Measurements from ENCODE around the gene C4orf50. TPM values are rescaled to one million over a fixed set of nuclear protein-coding genes. Genes with fewer than 3 reads are reported as not detected.

C4orf50 gene
- total RNA-seq, 4 donors from 2014 or later = not detected

DNA sequence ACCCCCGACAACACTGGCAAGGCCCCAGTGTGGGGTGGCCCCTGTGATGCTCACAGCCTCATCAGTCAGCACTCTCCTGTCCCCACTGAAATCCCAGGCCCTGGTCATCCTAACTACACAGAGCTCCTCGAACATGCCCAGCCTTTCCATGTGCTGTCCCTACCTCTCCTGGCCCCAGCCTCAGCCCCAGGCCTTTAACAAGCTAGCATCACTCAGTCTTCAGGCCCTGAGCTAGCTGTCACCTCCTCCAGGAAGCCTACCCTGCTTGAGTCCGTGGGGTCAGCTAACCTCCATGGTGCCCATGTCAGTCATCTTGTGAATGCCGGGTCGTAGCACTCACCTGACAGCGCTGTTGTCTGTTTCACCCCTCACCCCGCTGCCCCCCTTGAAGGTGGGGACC, 25.6 kb upstream of the C4orf50 start:
- H3K27ac ChIP-seq = no peak overlapping the region
- H3K27me3 ChIP-seq = peaks cover 41% of the 10 kb centered on the region
- H3K4me1 ChIP-seq = no peaks in the 10 kb centered on the region
- no peaks in the 10 kb centered on the region for H3K36me3 ChIP-seq
- H3K4me3 ChIP-seq = no peak overlapping the region
- no peaks in the 10 kb centered on the region for H3K9me3 ChIP-seq
- no peak for DNase-seq (ENCODE audit: low spot score in 2 of 2)
- no peak for TF ChIP-seq POLR2A (IDR thresholded peaks at IDR 0.05)
- TF ChIP-seq POLR2AphosphoS5 (IDR thresholded peaks at IDR 0.05) = no peak
- no peak for TF ChIP-seq EP300 (IDR thresholded peaks at IDR 0.05)
- TF ChIP-seq, protein P1, sequence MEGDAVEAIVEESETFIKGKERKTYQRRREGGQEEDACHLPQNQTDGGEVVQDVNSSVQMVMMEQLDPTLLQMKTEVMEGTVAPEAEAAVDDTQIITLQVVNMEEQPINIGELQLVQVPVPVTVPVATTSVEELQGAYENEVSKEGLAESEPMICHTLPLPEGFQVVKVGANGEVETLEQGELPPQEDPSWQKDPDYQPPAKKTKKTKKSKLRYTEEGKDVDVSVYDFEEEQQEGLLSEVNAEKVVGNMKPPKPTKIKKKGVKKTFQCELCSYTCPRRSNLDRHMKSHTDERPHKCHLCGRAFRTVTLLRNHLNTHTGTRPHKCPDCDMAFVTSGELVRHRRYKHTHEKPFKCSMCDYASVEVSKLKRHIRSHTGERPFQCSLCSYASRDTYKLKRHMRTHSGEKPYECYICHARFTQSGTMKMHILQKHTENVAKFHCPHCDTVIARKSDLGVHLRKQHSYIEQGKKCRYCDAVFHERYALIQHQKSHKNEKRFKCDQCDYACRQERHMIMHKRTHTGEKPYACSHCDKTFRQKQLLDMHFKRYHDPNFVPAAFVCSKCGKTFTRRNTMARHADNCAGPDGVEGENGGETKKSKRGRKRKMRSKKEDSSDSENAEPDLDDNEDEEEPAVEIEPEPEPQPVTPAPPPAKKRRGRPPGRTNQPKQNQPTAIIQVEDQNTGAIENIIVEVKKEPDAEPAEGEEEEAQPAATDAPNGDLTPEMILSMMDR (IDR thresholded peaks at IDR 0.05) = no peak
- whole genome bisulfite sequencing = 90% methylated on average over 7 of the region's 7 CpGs

DNA sequence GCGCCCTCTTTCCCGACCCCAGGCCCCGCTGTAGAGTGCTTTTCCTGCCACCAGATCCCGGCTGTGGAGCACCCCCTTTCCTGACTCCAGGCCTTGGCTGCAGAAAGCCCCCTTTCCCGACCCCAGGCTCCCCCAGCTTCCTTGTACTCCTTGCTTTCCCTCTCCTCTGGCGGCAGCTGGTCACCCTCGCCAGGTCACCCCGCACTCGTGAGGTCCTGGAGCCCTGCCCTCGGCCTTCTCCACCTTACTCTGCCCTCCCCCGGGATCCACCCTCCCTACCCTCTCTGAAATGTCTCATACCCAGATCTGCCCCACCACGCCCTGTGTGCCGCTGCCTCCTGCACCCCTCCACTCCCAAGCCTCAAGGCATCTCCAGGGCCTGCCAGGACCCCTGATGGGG, 25.0 kb upstream of the C4orf50 start:
- Histone ChIP-seq H3K36me3 (no peaks in the 10 kb centered on the region), H3K27ac (no peak overlapping the region), H3K4me3 (no peak overlapping the region), H3K27me3 (peaks cover 47% of the 10 kb centered on the region), H3K4me1 (no peaks in the 10 kb centered on the region), H3K9me3 (no peaks in the 10 kb centered on the region)
- no peak for DNase-seq (ENCODE audit: low spot score in 2 of 2)
- WGBS = 70% methylated on average over 13 of the region's 13 CpGs
- TF ChIP-seq EP300 (IDR thresholded peaks at IDR 0.05) = no peak
- TF ChIP-seq, protein P1 (IDR thresholded peaks at IDR 0.05) = no peak
- no peak for TF ChIP-seq POLR2AphosphoS5 (IDR thresholded peaks at IDR 0.05)
- TF ChIP-seq POLR2A (IDR thresholded peaks at IDR 0.05) = no peak

DNA sequence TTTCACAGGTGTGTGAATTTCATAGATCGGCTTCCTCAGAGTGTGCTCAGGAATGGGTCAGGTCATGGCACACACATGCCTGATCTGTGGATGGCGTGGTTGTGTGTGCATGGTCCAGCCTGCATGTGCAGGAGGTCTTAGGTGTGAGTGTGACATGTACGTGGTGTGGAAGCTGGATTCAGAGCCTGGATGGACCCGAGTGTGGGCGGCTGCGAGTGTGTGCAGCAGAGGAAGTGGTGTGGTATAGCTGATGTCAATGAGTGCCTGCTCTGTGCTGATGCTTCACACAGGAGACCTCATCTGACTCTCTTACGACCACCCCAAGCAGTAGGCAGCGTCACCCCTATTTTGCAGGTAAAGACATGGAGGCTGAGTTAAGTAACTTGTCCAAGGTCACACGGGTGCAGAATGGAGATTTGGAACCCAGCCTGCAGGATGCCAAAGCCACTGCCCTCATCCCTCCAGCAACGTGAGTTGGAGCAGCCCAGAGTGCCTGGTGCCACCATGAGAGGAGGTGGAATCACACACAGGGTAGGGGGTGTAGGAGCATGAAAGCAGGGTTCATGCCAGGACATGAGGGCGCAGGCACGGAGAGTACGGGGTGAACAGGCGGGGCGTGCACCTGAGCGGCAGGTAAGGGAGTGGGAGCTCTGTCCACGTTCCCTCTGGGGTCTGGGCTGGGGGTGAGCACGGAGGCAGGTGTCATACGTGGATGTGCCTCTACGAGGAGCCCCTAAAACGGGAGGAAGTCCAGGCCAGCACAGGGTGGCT, 24.2 kb upstream of the C4orf50 start:
- TF ChIP-seq POLR2A (IDR thresholded peaks at IDR 0.05) (no peak), POLR2AphosphoS5 (IDR thresholded peaks at IDR 0.05) (no peak), EP300 (IDR thresholded peaks at IDR 0.05) (no peak)
- TF ChIP-seq, protein P1 (IDR thresholded peaks at IDR 0.05) = no peak
- no peak overlapping the region for H3K27ac ChIP-seq
- no peak for DNase-seq (ENCODE audit: low spot score in 2 of 2)
- peaks cover 47% of the 10 kb centered on the region for H3K27me3 ChIP-seq
- H3K9me3 ChIP-seq = no peaks in the 10 kb centered on the region
- H3K36me3 ChIP-seq = no peaks in the 10 kb centered on the region
- no peaks in the 10 kb centered on the region for H3K4me1 ChIP-seq
- WGBS = 77% methylated on average over 21 of the region's 21 CpGs
- no peak overlapping the region for H3K4me3 ChIP-seq

DNA sequence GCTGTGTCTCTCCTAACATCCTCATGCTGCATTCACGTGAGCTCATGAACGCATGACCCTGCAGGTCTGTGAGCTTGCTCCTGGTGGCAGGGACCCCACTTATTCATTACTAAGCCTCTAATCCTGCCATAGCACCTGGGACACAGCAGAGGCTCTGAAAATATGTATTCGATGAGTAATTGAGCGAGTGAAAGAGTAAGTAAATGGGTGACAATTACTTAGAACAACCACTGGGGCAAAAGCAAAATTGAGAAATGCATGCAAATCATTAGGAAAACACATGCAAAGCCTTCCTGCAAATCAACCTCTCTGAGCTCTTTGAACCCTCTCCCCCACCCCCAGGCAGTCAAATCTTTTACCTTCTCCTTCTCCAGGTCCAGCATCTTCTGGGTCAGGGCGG, 23.6 kb upstream of the C4orf50 start:
- H3K36me3 ChIP-seq = no peaks in the 10 kb centered on the region
- no peak overlapping the region for H3K27ac ChIP-seq
- no peaks in the 10 kb centered on the region for H3K4me1 ChIP-seq
- H3K9me3 ChIP-seq = no peaks in the 10 kb centered on the region
- H3K27me3 ChIP-seq = peaks cover 47% of the 10 kb centered on the region
- DNase-seq (ENCODE audit: low spot score in 2 of 2) = no peak
- no peak for TF ChIP-seq POLR2A (IDR thresholded peaks at IDR 0.05)
- TF ChIP-seq EP300 (IDR thresholded peaks at IDR 0.05) = no peak
- TF ChIP-seq, protein P1 (IDR thresholded peaks at IDR 0.05) = no peak
- no peak for TF ChIP-seq POLR2AphosphoS5 (IDR thresholded peaks at IDR 0.05)
- 80% methylated on average over 5 of the region's 5 CpGs for WGBS
- no peak overlapping the region for H3K4me3 ChIP-seq

DNA sequence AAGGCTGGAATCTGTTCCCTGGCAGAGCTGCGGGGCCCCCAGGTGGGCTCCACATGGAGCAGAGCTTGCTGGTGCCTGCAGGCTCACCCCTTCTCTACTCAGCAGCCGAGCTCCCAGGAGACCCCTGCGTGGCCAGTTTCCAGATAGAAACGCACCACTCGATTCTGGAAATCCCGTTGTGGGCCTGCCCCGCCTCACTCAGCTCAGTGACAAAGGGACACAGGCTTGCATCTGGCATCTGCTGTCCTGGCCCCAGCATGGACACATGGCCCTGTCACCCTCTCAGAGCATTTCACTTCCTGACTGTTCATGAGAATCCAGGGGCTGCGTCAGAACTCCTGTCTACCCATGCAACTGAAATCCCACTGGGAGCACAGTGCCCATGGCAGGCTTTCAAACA, 20.5 kb upstream of the C4orf50 start:
- 56% methylated on average over 4 of the region's 8 CpGs for WGBS
- DNase-seq (ENCODE audit: low spot score in 2 of 2) = no peak
- Histone ChIP-seq H3K9me3 (no peaks in the 10 kb centered on the region), H3K4me1 (no peaks in the 10 kb centered on the region), H3K27ac (no peak overlapping the region), H3K27me3 (peaks cover 25% of the 10 kb centered on the region), H3K36me3 (no peaks in the 10 kb centered on the region), H3K4me3 (no peak overlapping the region)
- no peak for TF ChIP-seq POLR2AphosphoS5 (IDR thresholded peaks at IDR 0.05)
- TF ChIP-seq POLR2A (IDR thresholded peaks at IDR 0.05) = no peak
- TF ChIP-seq, protein P1 (IDR thresholded peaks at IDR 0.05) = no peak
- TF ChIP-seq EP300 (IDR thresholded peaks at IDR 0.05) = no peak

All from suprapubic skin (tissue), 4 donors.